ENCODE data around the gene MARK4. TPM values are rescaled to one million over a fixed set of nuclear protein-coding genes. Genes with fewer than 3 reads are reported as not detected.

The MARK4 gene
- total RNA-seq, 1 donor from 2014 or later: 16.7 TPM

DNA sequence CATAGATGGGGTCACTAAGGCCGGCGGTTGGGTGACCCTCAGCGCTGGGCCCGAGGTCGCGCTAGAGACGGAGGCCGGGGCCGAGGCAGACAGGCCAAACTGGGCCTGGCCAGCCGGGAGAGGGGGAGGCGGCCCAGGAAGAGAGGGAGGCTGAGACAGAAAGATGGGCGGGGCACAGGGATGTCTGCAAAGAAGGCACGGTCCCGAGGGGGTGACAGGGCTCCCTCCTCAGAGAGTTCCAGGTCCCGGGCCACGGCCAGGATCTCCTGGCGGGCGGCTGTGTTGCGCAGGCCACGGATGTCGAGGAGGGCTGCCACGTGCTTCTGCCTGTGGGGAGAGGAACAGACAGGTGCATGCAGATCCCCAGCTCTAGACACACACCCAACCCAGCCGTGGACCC, 38.0 kb upstream of the MARK4 start:
- intact Hi-C loops (cut with DNase I): no loop called here
- Histone ChIP-seq H3K4me1 (peaks cover 21% of the 10 kb centered on the region), H3K27me3 (no peaks in the 10 kb centered on the region), H3K36me3 (no peaks in the 10 kb centered on the region), H3K9me3 (no peaks in the 10 kb centered on the region), H3K27ac (no peak overlapping the region), H3K4me3 (no peak overlapping the region)
- no peak for DNase-seq (ENCODE audit: extremely low spot score in 2 of 2)
- TF ChIP-seq, protein P1, sequence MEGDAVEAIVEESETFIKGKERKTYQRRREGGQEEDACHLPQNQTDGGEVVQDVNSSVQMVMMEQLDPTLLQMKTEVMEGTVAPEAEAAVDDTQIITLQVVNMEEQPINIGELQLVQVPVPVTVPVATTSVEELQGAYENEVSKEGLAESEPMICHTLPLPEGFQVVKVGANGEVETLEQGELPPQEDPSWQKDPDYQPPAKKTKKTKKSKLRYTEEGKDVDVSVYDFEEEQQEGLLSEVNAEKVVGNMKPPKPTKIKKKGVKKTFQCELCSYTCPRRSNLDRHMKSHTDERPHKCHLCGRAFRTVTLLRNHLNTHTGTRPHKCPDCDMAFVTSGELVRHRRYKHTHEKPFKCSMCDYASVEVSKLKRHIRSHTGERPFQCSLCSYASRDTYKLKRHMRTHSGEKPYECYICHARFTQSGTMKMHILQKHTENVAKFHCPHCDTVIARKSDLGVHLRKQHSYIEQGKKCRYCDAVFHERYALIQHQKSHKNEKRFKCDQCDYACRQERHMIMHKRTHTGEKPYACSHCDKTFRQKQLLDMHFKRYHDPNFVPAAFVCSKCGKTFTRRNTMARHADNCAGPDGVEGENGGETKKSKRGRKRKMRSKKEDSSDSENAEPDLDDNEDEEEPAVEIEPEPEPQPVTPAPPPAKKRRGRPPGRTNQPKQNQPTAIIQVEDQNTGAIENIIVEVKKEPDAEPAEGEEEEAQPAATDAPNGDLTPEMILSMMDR (IDR thresholded peaks at IDR 0.05): no peak
- TF ChIP-seq POLR2A (IDR thresholded peaks at IDR 0.05) (no peak), POLR2AphosphoS5 (IDR thresholded peaks at IDR 0.05; ENCODE audit: insufficient read depth in 1 of 2, low read depth in 1 of 2) (no peak)

DNA sequence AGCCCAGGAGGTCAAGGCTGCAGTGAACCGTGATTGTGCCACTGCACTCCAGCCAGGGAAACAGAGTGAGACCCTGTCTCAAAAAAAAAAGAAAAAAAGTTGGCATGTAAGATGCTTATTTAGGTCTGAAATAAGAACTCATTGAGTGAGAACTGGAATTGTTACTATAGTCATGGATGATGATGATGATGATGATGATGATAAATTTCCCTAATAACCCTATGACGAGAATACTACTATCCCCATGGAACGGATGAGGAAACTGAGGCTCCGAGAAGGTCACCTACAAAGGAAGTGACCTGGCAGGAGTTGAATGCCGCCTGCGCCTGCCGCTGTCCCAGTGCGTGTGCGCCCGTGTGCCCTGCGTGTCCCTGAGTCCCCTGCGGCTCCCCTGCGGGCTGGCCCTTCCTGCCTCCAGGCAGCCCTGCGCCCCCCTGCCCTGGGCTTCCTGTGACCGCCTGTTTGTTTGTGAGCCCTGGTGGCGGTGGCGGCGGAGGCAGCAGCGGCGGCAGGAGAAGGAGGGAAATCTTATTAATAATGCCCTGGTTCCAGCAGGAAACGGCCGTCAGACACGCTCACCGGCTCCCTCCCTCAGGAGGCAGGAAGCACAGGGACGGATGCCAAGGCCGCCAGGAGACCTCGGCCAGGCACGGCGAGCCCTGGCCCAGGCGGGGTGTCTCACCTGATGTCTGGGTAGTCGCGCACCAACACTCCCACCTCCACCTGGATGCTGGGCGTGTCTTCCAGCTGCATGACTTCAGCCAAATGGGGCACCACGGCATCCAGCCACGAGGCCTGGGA, 35.5 kb upstream of the MARK4 start:
- H3K27me3 ChIP-seq: no peaks in the 10 kb centered on the region
- intact Hi-C loops (cut with DNase I): no loop called here
- H3K4me3 ChIP-seq: no peak overlapping the region
- no peaks in the 10 kb centered on the region for H3K36me3 ChIP-seq
- peaks cover 21% of the 10 kb centered on the region for H3K4me1 ChIP-seq
- H3K27ac ChIP-seq: no peak overlapping the region
- DNase-seq (ENCODE audit: extremely low spot score in 2 of 2): no peak
- TF ChIP-seq POLR2A (IDR thresholded peaks at IDR 0.05) (no peak), POLR2AphosphoS5 (IDR thresholded peaks at IDR 0.05; ENCODE audit: insufficient read depth in 1 of 2, low read depth in 1 of 2) (peak in 1 of 2 donors; percentile 10)
- no peaks in the 10 kb centered on the region for H3K9me3 ChIP-seq

DNA sequence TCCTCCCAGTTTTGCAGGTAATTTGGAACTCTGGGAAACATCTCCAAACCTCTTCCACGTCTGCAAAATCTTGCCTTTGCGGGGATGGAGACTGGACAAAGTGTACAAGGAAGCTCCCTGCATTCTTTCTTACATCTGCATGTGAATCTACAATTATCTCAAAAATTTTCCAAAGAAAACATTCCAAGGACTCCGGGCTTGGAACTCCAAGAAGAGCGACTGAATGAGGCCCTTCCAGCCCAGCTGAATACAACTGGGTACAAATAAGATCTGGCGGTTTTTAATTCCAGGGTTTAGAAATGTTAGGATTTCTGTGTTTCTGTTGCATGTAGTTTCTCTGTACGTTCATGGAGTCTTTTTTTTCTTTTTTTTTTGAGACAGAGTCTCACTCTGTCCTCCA, 34.4 kb upstream of the MARK4 start:
- intact Hi-C loops (cut with DNase I): no loop called here
- DNase-seq (ENCODE audit: extremely low spot score in 2 of 2): no peak
- Histone ChIP-seq H3K9me3 (no peaks in the 10 kb centered on the region), H3K36me3 (no peaks in the 10 kb centered on the region), H3K4me3 (no peak overlapping the region), H3K27me3 (no peaks in the 10 kb centered on the region), H3K4me1 (peaks cover 21% of the 10 kb centered on the region), H3K27ac (no peak overlapping the region)
- TF ChIP-seq POLR2AphosphoS5 (IDR thresholded peaks at IDR 0.05; ENCODE audit: insufficient read depth in 1 of 2, low read depth in 1 of 2): no peak
- TF ChIP-seq, protein P1 (IDR thresholded peaks at IDR 0.05): no peak
- TF ChIP-seq POLR2A (IDR thresholded peaks at IDR 0.05): no peak

DNA sequence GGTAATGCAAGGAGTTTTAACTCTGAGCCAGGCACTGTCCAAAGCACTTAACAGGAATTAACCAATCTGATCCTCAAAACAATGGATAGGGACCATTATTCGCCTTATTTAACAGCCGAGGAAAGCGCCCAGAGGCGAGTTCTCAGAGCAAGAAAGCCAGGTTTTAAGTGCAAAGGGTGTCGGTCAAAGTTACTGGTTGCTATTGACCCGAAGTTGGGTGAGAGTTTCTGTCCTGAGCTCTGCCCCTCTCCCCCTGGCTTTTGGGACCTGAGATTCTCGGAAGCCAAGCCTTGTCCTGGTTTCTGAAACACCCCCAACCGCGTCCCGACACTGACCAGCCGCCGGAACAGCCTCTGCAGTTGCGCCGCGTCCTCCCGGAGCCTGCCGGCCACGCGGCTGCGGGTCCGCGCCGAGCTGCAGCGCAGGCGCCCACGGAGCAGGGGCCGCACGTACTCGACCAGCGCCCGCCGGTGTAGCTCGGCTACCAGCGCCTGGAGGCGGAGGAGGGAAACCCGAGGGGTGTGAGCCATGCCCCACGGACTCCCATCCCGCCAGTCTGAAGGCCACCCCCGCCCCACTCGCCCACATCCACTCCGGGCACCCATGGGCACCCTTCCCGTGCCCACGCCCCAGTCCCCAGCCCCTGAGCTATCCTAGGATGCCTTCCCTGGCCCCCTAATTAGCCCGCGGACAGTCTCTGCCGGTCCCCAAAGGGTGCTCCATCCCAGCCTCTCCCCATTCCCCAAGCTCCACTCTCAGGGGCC, 33.7 kb upstream of the MARK4 start:
- H3K4me1 ChIP-seq: peaks cover 21% of the 10 kb centered on the region
- DNase-seq (ENCODE audit: extremely low spot score in 2 of 2): no peak
- no peak overlapping the region for H3K4me3 ChIP-seq
- TF ChIP-seq POLR2A (IDR thresholded peaks at IDR 0.05) (no peak), POLR2AphosphoS5 (IDR thresholded peaks at IDR 0.05; ENCODE audit: insufficient read depth in 1 of 2, low read depth in 1 of 2) (no peak)
- TF ChIP-seq, protein P1 (IDR thresholded peaks at IDR 0.05): no peak
- H3K27ac ChIP-seq: no peak overlapping the region
- no peaks in the 10 kb centered on the region for H3K36me3 ChIP-seq
- H3K9me3 ChIP-seq: no peaks in the 10 kb centered on the region
- intact Hi-C loops (cut with DNase I): no loop called here
- no peaks in the 10 kb centered on the region for H3K27me3 ChIP-seq

DNA sequence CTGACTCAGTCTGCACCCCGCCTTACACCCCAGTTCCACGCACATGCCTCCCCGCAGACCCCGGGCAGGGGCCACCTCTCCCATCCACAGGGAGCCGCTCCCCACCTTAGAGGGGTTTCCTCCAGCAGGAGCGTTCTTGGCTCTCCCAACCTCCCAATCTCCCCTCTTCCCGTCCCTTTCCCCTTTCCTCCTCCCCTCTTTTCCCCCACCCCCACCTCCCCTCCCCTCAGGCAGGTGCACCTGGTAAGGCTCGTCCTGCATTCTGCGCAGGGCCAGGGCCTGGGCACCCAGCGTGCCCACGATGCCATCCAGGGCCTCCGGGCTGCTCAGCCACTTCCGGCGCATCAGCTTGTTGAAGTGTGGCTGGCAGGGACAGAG, 33.1 kb upstream of the MARK4 start:
- no peak for DNase-seq (ENCODE audit: extremely low spot score in 2 of 2)
- H3K36me3 ChIP-seq: no peaks in the 10 kb centered on the region
- H3K4me3 ChIP-seq: no peak overlapping the region
- TF ChIP-seq POLR2AphosphoS5 (IDR thresholded peaks at IDR 0.05; ENCODE audit: insufficient read depth in 1 of 2, low read depth in 1 of 2) (no peak), POLR2A (IDR thresholded peaks at IDR 0.05) (no peak)
- TF ChIP-seq, protein P1 (IDR thresholded peaks at IDR 0.05): no peak
- H3K27me3 ChIP-seq: no peaks in the 10 kb centered on the region
- intact Hi-C loops (cut with DNase I): no loop called here
- H3K9me3 ChIP-seq: no peaks in the 10 kb centered on the region
- H3K27ac ChIP-seq: no peak overlapping the region
- H3K4me1 ChIP-seq: peaks cover 16% of the 10 kb centered on the region
